Esophagus muscularis mucosa (tissue), 4 donors: ENCODE results near the gene GTPBP3. TPM values are rescaled to one million over a fixed set of nuclear protein-coding genes. Genes with fewer than 3 reads are reported as not detected.
A peak's percentile ranks its signal among the peaks of the same experiment; 100 is the strongest.

Experiments used
- DNase-seq: peaks from one replicate; pipeline ENCODE4 v3.0.0-alpha.2; 2017; ENCODE audit errors: extremely low spot score
- H3K27ac ChIP-seq, 4 donors: fragments of 200-600 bp; sonication (generic); replicated peaks in 1 of 4; 1 replicate in 3 of 4; 2 replicates in 1 of 4; pipeline ENCODE4 v1.5.1; 2016 to 2019; ENCODE audit warnings: mild to moderate bottlenecking in 1 of 4
- H3K27me3 ChIP-seq, 4 donors: fragments of 200-600 bp; sonication (generic); one replicate each; pipeline versions ENCODE4 v1.5.1 to v1.6.0; 2016 to 2019
- H3K36me3 ChIP-seq, 4 donors: fragments of 200-600 bp; sonication (generic); one replicate each; pipeline ENCODE4 v1.5.1; 2016 to 2019
- H3K4me1 ChIP-seq, 4 donors: fragments of 200-600 bp; sonication (generic); one replicate each; pipeline ENCODE4 v1.5.1; 2016 to 2019
- H3K4me3 ChIP-seq, 4 donors: fragments of 200-600 bp; sonication (generic); 1 replicate in 2 of 4; 2 replicates in 2 of 4; pipeline ENCODE4 v1.5.1; 2016 to 2019; ENCODE audit warnings: mild to moderate bottlenecking in 4 of 4, moderate library complexity in 1 of 4
- H3K9me3 ChIP-seq, 4 donors: fragments of 200-600 bp; sonication (generic); 1 replicate in 3 of 4; 2 replicates in 1 of 4; pipeline ENCODE4 v1.5.1; 2016 to 2019
- CTCF ChIP-seq, 3 experiments: fragments of 200-600 bp in 2 of 3; fragments of 450-650 bp in 1 of 3; sonication (generic) in 2 of 3; IDR thresholded peaks; one replicate each; pipeline ENCODE4 v1.5.1; 2017 to 2019; ENCODE audit warnings: antibody characterized with exemption in 3 of 3, mild to moderate bottlenecking in 2 of 3, moderate library complexity in 1 of 3
- EP300 ChIP-seq: sonication (generic); formaldehyde crosslinking; IDR thresholded peaks from one replicate; pipeline ENCODE4 v1.6.1; 2017; ENCODE audit warnings: antibody characterized with exemption
- POLR2A ChIP-seq: fragments of 450-650 bp; IDR thresholded peaks from one replicate; pipeline ENCODE4 v1.6.1; 2017; ENCODE audit warnings: antibody characterized with exemption, moderate library complexity, mild to moderate bottlenecking, low read depth
- POLR2AphosphoS5 ChIP-seq, 2 donors: sonication (generic); formaldehyde crosslinking; IDR thresholded peaks; one replicate each; pipeline ENCODE4 v1.6.1; 2017; ENCODE audit warnings: antibody characterized with exemption in 2 of 2
- WGBS: methylation state at CpG from one replicate; pipeline ENCODE4 v1.1.5; 2018; 5-methylcytosine and 5-hydroxymethylcytosine counted together
- intact Hi-C: fragments of 100-400 bp; cut with DNase I; formaldehyde crosslinking; loops from one replicate; pipeline ENCODE4 v1.15.1; 2023
- total RNA-seq, 4 donors: library from RNA; depleted of rRNA; stranded (reverse); fragments of >200 nt; gene quantifications; one replicate each; pipeline versions ENCODE4 v1.1.0 to v1.2.1, GENCODE V29; 2016

Gene GTPBP3
- total RNA-seq, 4 donors from 2014 or later: 8.7 to 13.3 (median 10.2) TPM

GRCh38 chr19:17309198-17309964, 28.0 kb upstream of the GTPBP3 start, which contains the start of gene DDA1:
Gene DDA1 (plus strand): TSS chr19:17309563. CDS start chr19:17309655, 92 bp downstream.
- Histone ChIP-seq H3K27ac (peak within 1 kb of the TSS; percentile 75 to 92 (median 80)), H3K4me1 (peaks cover 49 to 79% (median 68%) of the 10 kb centered on the region in 4 donors), H3K4me3 (peak within 1 kb of the TSS; percentile 77 to 95 (median 93)), H3K27me3 (peaks cover 0 to 9% (median 0%) of the 10 kb centered on the region in 4 donors), H3K36me3 (peaks cover 4 to 29% (median 13%) of the 10 kb centered on the region in 4 donors), H3K9me3 (no peaks in the 10 kb centered on the region)
- intact Hi-C loops: no loop called here
- under 1% methylated on average over 37 of the region's 46 CpGs for WGBS
- TF ChIP-seq EP300 (no peak), CTCF (IDR thresholded peaks at IDR 0.05) (peak in 2 of 3 experiments; percentile 8 to 24), POLR2A (no peak), POLR2AphosphoS5 (IDR thresholded peaks at IDR 0.05) (peak; percentile 77 to 93)
- DNase-seq: peak; percentile 100

DNA sequence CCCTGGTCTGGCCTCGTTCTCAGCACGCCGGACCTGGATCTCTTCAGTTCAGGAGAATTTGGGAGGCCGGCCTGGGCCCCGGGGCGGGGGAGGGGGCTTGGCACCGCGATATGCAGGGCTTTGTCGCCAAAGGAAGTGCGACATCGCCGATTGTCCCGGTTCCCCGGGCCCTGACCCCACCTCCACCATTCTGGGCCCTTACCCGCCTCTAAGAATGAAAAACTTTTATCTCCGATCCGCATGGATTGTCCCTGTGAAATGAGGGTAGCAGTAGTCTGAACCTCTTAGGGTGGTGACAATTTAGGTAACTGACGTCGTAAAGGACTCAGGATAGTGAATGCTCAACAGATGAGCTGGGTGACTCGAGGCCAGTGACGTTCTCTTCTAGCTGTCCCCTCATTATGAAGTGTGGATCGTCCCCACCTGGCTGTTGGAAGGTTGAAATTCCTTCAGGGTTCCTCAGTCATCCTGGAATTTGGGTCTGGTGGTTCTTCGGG, 27.3 kb upstream of the GTPBP3 start:
- Histone ChIP-seq H3K9me3 (no peaks in the 10 kb centered on the region), H3K36me3 (peaks cover 9 to 35% (median 18%) of the 10 kb centered on the region in 4 donors), H3K27me3 (peaks cover 0 to 9% (median 0%) of the 10 kb centered on the region in 4 donors), H3K27ac (peak overlapping the region; percentile 75 to 92 (median 80)), H3K4me1 (peaks cover 43 to 72% (median 62%) of the 10 kb centered on the region in 4 donors), H3K4me3 (peak overlapping the region; percentile 77 to 95 (median 93))
- intact Hi-C loops: no loop called here
- no peak for DNase-seq
- TF ChIP-seq POLR2A (no peak), CTCF (IDR thresholded peaks at IDR 0.05) (no peak), POLR2AphosphoS5 (IDR thresholded peaks at IDR 0.05) (no peak), EP300 (no peak)
- WGBS: 10% methylated on average over 11 of the region's 23 CpGs

DNA sequence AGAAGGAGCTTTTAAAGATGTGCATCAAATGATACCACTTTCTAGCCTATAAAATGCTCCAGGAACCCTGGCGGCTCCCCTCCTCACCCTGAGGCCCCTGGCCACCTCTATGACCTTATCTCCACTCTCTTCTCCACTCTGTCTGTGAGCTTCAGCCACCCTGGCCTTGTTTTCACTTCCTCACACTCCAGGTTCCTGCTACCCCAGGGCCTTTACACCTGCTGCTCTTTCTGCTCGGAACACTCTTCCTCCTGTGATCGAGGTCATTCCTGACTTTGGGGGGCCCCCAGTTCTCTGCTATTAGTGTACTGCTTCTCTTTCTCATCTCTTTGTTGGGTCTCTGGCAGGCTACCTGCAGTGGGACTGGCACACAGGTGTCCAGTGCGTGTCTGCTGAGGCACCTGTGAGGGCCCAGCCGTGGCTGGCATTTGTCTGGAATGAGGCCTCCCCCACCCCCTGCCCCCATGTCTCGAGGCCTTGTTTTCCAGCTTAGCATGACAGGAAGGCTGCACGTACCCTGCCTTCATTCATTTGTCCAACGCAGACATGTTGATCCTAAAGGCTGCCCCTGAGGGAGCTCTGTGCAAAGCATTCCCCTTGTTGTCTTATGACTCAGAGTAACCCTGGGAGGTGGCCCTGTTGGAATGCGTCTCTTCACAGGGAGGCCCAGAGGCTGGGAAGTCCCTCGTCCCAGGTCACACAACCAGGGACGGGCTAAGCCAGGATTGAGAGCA, 25.7 kb upstream of the GTPBP3 start:
- no peak overlapping the region for H3K27ac ChIP-seq
- intact Hi-C loops: no loop called here
- no peaks in the 10 kb centered on the region for H3K9me3 ChIP-seq
- TF ChIP-seq CTCF (IDR thresholded peaks at IDR 0.05) (no peak), POLR2A (no peak), EP300 (no peak), POLR2AphosphoS5 (IDR thresholded peaks at IDR 0.05) (no peak)
- WGBS: 72% methylated on average over 10 of the region's 11 CpGs
- no peaks in the 10 kb centered on the region for H3K27me3 ChIP-seq
- peaks cover 32 to 59% (median 50%) of the 10 kb centered on the region in 4 donors for H3K4me1 ChIP-seq
- peaks cover 19 to 48% (median 32%) of the 10 kb centered on the region in 4 donors for H3K36me3 ChIP-seq
- DNase-seq: no peak
- H3K4me3 ChIP-seq: no peak overlapping the region

- 86% methylated on average over 17 of the region's 20 CpGs for WGBS
- peaks cover 25 to 56% (median 38%) of the 10 kb centered on the region in 4 donors for H3K36me3 ChIP-seq
- H3K4me3 ChIP-seq: no peak overlapping the region
- no peak for DNase-seq
- no peak overlapping the region for H3K27ac ChIP-seq
- H3K4me1 ChIP-seq: peaks cover 24 to 51% (median 42%) of the 10 kb centered on the region in 4 donors
- intact Hi-C loops: no loop called here
- no peak for TF ChIP-seq POLR2AphosphoS5 (IDR thresholded peaks at IDR 0.05)
- TF ChIP-seq EP300: no peak
- no peak for TF ChIP-seq CTCF (IDR thresholded peaks at IDR 0.05)
- no peak for TF ChIP-seq POLR2A
- H3K9me3 ChIP-seq: no peaks in the 10 kb centered on the region
- no peaks in the 10 kb centered on the region for H3K27me3 ChIP-seq
Observed at GRCh38 chr19:17312189-17313113, 24.9 kb upstream of the GTPBP3 start.
